GM12878 (cell line): ENCODE measurements around the gene UBE2O.

Experiments
- EZH2 ChIP-seq: IDR thresholded peaks from 2 replicates; pipeline ENCODE4 v1.6.1; 2012; ENCODE audit warnings: low read depth, mild to moderate bottlenecking, control low read depth, inconsistent platforms, low read length, borderline replicate concordance; ENCODE audit not compliant: control insufficient read depth
- SMC3 ChIP-seq: IDR thresholded peaks from 2 replicates; pipeline ENCODE4 v1.6.1; 2011; ENCODE audit warnings: low read length, improper control_type of control experiment, borderline replicate concordance
- TF ChIP-seq, protein P1 (sequence below), 3 experiments: IDR thresholded peaks in 2 of 3; conservative IDR thresholded peaks in 1 of 3; 2 replicates each; pipeline ENCODE4 v1.5.1; 2011; ENCODE audit warnings: low read depth in 3 of 3, low read length in 3 of 3, mild to moderate bottlenecking in 3 of 3, control low read depth in 2 of 3, moderate library complexity in 2 of 3, inconsistent platforms in 1 of 3, mixed read lengths in 1 of 3; ENCODE audit not compliant: control insufficient read depth in 2 of 3, insufficient read depth in 1 of 3; ENCODE audit errors: extremely low read depth in 1 of 3
- TF ChIP-seq, protein P2 (sequence below): IDR thresholded peaks from 2 replicates; pipeline ENCODE4 v1.6.1; 2012; ENCODE audit warnings: low read depth, low read length, improper control_type of control experiment

DNA sequence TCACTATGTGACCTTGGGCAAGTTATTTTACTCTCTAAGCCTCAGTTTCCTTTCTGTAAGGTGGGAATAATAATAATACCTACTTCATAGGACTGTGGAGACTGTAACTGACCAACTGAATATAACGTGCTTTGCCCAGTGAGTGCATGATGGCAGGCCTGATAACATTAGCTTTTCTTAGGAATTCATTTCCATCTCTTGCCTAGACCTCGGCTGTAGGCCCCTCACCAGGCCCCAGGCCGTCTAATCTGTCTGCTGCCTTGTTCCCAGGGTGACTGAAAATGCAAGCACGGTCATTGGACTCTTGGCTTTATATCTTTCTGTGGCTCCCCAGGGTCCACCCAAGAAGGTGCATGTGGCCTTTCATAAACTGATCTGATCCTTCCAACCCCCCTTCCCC lies 6.7 kb upstream of the UBE2O start:
- TF ChIP-seq, protein P1, sequence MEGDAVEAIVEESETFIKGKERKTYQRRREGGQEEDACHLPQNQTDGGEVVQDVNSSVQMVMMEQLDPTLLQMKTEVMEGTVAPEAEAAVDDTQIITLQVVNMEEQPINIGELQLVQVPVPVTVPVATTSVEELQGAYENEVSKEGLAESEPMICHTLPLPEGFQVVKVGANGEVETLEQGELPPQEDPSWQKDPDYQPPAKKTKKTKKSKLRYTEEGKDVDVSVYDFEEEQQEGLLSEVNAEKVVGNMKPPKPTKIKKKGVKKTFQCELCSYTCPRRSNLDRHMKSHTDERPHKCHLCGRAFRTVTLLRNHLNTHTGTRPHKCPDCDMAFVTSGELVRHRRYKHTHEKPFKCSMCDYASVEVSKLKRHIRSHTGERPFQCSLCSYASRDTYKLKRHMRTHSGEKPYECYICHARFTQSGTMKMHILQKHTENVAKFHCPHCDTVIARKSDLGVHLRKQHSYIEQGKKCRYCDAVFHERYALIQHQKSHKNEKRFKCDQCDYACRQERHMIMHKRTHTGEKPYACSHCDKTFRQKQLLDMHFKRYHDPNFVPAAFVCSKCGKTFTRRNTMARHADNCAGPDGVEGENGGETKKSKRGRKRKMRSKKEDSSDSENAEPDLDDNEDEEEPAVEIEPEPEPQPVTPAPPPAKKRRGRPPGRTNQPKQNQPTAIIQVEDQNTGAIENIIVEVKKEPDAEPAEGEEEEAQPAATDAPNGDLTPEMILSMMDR (IDR thresholded peaks at IDR 0.05 in 2 of 3, conservative IDR thresholded peaks at IDR 0.05 in 1 of 3; ENCODE audit: control insufficient read depth in 2 of 3, extremely low read depth in 1 of 3, insufficient read depth in 1 of 3, low read depth in 3 of 3, low read length in 3 of 3), result no peak
- TF ChIP-seq, protein P2, sequence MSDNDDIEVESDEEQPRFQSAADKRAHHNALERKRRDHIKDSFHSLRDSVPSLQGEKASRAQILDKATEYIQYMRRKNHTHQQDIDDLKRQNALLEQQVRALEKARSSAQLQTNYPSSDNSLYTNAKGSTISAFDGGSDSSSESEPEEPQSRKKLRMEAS, result no peak
- TF ChIP-seq EZH2 (no peak), SMC3 (no peak)
